ENCODE measurements around the gene CST3.
"Not testable (repeated sequence)": the region's sequence is repeated elsewhere in the genome, so short reads cannot be mapped to it uniquely, and the experiment has no call there.

Gene CST3

DNA sequence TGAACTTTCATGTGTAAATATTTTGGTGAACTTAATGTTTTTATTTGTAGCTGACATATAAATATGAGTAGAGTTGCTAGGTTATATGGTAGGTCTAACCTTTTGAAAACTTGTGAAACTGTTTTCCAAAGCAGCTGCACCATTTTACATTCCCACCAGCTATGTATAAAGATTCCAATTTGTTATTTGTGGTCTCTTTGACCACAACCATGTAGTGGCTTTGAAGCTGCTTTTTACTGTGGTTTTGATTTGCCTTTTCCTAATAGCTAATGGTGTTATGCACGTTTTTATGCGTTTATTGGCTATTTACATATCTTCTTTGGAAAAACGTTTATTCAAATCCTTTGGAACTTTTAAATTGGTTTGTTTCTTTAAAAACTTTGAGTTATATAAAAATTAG is 10.3 kb downstream of the CST3 start:
- TF ChIP-seq, protein P1, sequence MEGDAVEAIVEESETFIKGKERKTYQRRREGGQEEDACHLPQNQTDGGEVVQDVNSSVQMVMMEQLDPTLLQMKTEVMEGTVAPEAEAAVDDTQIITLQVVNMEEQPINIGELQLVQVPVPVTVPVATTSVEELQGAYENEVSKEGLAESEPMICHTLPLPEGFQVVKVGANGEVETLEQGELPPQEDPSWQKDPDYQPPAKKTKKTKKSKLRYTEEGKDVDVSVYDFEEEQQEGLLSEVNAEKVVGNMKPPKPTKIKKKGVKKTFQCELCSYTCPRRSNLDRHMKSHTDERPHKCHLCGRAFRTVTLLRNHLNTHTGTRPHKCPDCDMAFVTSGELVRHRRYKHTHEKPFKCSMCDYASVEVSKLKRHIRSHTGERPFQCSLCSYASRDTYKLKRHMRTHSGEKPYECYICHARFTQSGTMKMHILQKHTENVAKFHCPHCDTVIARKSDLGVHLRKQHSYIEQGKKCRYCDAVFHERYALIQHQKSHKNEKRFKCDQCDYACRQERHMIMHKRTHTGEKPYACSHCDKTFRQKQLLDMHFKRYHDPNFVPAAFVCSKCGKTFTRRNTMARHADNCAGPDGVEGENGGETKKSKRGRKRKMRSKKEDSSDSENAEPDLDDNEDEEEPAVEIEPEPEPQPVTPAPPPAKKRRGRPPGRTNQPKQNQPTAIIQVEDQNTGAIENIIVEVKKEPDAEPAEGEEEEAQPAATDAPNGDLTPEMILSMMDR (IDR thresholded peaks at IDR 0.05; ENCODE audit: borderline replicate concordance, insufficient read depth, low read depth, low read length): no peak
- H3K4me3 ChIP-seq (ENCODE audit: low read depth, low read length): no peak overlapping the region

DNA sequence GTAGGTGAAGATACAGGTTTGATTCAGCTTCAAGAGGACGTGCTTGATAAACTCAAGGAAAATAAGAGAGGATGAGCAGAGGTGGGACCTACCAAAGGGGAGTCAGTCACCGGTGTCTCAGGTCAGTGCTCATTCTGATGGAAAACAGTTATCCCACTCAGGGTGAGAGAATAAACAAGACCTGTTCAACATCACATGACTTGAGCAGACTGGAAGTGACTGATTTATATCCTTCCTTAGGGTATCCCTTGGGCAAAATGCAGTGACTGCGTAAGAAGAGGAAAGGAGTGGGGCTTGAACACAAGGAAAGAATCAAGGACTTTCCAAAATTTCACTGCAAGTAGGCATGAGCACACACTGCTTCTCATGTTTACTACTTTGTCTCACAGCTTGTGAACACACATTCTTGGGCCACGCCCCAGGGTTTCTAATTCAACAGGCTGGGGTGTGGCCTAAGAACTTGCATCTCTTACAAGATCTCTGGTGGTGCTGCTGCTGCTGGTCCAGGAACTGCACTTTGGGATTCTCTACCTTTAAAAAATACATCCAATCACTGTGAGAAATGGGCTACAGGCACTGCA is 11.6 kb downstream of the CST3 start:
- no peak overlapping the region for H3K4me3 ChIP-seq (ENCODE audit: low read depth, low read length)
- TF ChIP-seq, protein P1 (IDR thresholded peaks at IDR 0.05; ENCODE audit: borderline replicate concordance, insufficient read depth, low read depth, low read length): no peak

DNA sequence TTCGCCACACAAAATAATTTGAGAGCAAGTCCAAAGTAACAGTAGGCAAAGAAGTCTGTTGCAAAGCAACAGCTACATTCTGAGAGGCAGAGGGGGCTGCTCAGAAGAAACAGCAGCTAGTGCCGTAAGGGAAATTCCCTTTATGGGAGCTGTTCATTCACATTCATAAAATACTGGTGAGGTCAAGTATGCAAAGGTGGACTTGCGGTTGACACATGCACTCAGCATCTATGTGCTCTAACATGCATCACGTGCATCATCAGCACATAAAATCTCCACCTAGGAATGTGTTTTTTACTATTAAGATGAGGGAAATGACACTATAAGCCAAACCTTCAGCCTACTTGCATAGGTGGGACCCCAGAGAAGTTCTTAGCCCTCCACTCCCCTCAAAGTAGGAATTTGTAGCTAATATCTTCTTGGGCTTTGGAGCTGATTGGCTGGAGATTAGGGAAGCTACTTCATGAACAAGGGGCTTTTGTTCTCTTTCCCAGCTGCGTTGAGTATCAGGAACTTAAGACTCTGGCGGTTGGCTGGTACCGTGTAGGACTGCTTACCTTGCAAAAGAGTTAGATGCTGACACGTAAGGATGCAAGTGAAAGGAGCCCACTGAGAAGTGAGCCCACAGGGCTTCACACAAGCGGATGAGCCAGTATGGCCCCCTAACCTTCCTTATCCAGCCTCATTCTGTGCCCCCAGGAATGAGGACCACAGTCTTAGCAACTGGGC is 12.4 kb downstream of the CST3 start:
- H3K4me3 ChIP-seq (ENCODE audit: low read depth, low read length): no peak overlapping the region
- TF ChIP-seq, protein P1 (IDR thresholded peaks at IDR 0.05; ENCODE audit: borderline replicate concordance, insufficient read depth, low read depth, low read length): no peak

DNA sequence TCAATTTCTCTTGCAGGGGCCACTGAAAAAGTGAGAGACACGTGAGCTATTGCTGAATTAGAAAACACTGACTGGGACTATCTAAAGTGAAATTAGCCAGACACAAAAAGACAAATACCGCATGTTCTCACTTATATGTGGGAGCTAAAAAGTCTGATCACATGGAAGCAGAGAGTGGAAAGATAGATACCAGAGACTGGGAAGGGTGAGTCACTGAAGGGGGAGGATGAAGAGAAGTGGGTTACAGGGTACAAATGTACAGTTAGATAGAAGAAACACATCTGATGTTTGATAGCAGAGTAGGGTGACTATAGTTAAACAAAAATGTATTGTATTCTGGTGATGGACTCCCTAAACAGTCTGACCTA is 13.4 kb downstream of the CST3 start:
- no peak overlapping the region for H3K4me3 ChIP-seq (ENCODE audit: low read depth, low read length)
- TF ChIP-seq, protein P1 (IDR thresholded peaks at IDR 0.05; ENCODE audit: borderline replicate concordance, insufficient read depth, low read depth, low read length): no peak

DNA sequence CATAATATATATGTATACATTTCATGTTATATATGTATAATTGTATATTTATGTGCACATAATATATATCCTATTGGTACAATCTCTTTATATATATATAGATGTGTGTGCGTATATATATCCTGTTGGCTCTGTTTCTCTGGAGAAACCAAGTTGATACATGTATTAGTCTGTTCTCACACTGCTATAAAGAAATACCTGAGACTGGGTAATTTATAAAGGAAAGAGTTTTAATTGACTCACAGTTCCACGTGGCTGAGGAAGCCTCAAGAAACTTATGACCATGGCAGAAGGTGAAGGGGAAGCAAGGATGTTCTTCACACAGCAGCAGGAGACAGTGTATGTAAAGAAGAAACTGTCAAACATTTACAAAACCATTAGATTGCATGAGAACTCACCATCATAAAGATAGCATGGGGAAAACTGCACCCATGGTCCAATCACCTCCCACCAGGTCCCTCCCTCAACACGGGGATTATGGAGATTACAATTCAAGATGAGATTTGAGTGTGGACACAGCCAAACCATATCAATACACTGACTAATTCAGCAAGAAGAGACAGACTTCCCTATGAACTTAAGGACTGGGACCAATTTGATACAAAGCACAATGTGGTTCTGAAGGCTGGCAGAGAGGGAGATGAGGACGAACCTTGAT is 14.0 kb downstream of the CST3 start:
- no peak overlapping the region for H3K4me3 ChIP-seq (ENCODE audit: low read depth, low read length)
- TF ChIP-seq, protein P1 (IDR thresholded peaks at IDR 0.05; ENCODE audit: borderline replicate concordance, insufficient read depth, low read depth, low read length): no peak

DNA sequence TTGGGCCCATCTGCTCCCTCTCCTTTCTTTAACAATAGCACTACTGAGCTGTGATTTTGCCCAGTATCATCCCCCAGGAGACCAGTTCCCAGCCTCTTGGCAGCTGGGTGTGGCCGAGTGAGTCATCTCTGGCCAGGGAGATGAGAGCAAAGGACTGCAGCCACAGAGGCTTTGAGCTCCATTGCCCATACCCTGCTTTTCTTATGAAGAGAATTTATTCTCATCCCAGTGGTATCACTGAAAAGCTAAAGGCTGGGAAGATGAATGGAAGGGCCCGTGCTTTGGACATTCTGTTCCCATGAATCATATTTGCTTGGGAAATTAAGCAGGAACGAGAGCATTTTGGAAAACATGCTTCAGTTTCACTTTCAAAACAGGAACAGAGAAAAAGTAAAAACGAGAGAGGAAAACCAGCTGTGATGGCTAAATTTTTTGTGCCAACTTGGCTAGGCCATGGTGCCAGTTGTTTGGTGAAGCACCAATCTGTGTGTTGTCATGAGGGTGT is 14.9 kb downstream of the CST3 start:
- H3K4me3 ChIP-seq (ENCODE audit: low read depth, low read length): no peak overlapping the region
- TF ChIP-seq, protein P1 (IDR thresholded peaks at IDR 0.05; ENCODE audit: borderline replicate concordance, insufficient read depth, low read depth, low read length): no peak

DNA sequence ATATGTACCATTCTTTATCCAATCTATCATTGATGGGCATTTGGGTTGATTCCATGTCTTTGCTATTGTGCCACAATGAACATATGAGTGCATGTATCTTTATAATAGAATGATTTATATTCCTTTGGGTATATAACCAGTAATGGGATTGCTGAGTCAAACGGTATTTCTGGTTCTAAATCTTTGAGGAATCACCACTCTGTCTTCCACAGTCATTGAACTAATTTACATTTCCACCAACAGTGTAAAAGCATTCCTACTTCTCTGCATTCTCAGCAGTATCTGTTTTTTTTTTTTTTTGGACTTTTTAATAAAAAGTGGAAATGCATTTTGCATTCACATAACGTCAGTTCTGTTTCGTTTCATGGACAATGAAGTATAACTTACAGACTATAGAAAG is 15.4 kb downstream of the CST3 start:
- not testable (repeated sequence) for H3K4me3 ChIP-seq (ENCODE audit: low read depth, low read length)

DNA sequence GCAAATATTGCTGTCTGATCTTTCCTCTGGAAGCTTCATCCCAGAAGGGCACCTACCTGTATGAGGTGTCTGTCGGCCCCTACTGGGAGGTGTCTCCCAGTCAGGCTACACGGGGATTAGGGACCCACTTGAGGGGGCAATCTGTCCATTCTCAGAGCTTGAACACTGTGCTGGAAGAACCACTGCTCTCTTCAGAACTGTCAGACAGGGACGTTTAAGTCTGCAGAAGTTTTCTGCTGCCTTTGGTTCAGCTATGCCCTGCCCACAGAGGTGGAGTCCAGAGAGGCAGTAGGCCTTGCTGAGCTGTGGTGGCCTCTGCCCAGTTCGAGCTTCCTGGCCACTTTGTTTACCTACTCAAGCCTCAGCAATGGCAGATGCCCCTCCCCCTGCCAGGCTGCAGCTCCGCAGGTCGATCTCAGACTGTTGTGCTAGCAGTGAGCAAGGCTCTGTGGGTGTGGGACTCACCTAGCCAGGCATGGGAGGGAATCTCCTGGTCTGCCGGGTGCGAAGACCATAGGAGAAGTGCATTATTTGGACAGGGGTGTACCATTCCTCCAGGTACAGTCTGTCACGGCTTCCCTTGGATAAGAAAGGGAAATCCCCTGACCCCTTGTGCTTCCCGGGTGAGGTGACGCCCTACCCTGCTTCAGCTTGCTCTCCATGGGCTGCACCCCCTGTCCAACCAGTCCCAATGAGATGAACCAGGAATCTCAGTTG is 16.9 kb downstream of the CST3 start:
- not testable (repeated sequence) for H3K4me3 ChIP-seq (ENCODE audit: low read depth, low read length)

All from GM12875 (cell line).